HG02852 (cell line): ENCODE data around the gene ARL13B.

Experiments
- ATAC-seq: cut with Tn5 transposase; IDR thresholded peaks from one replicate; pipeline ENCODE4 v1.9.1; 2021; ENCODE audit warnings: mild to moderate bottlenecking, moderate library complexity; ENCODE audit not compliant: unreplicated experiment

ARL13B gene

DNA sequence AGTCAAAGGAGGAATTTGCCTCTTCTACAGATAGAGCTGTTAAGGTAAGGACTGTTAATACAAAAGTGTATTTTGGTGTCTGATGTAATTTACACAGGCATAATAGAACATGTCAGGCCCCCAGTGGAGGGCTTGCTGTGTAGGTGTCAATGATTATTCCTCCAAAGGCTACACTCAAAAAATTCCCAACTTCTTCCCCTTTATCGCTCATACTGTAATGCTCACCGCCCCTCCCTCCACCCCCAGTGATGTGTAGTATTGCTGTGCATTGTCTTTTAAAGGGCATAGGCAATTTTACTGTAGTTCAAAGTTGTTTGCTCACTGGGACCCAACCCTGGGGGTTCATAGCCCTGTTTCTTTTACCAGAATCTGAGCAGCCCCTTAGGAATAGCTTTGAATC is 115.2 kb downstream of the ARL13B start:
- no peak for ATAC-seq

- no peak for ATAC-seq
These were observed 118.5 kb downstream of the ARL13B start for GRCh38 chr3:94098452-94098851.

- ATAC-seq = no peak
These were observed 119.4 kb downstream of the ARL13B start for GRCh38 chr3:94099311-94099710.

DNA sequence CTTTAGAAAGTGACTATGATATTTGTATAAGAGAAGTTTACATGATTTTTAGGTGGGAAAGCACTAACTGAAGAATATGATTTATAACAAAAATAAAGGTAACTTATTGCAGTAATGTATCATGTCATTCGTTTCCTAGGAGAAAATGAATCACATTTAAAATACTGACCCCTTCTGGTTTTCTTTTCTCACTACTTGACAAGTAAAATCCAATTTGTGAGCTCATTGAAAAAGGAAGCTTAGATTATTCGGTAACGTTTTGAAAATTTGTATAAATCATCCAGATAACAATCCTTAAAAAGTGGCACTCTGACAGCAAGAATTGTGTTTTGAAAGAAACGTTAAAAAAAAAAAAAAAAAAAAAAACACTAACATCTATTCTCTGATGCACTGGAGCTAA is 121.9 kb downstream of the ARL13B start:
- ATAC-seq = no peak
